ENCODE results near the gene IFFO2. TPM values are rescaled to one million over a fixed set of nuclear protein-coding genes. Genes with fewer than 3 reads are reported as not detected.

The IFFO2 gene
- total RNA-seq, 1 donor = 3.3 TPM

- DNase-seq (ENCODE audit: low read depth) = no peak
- no peak for TF ChIP-seq CTCF (IDR thresholded peaks at IDR 0.05; ENCODE audit: insufficient read depth, low read length)
Measured at GRCh38 chr1:18917071-18917799, 39.2 kb downstream of the IFFO2 start.

GRCh38 chr1:18915341-18915740 is 41.1 kb downstream of the IFFO2 start:
- no peak for TF ChIP-seq CTCF (IDR thresholded peaks at IDR 0.05; ENCODE audit: insufficient read depth, low read length)
- DNase-seq (ENCODE audit: low read depth) = no peak
- H3K4me3 ChIP-seq (ENCODE audit: low read depth, low read length) = no peak overlapping the region

More at GRCh38 chr1:18917071-18917799, 39.2 kb downstream of the IFFO2 start:
- H3K4me3 ChIP-seq (ENCODE audit: low read depth, low read length) = no peak overlapping the region

GRCh38 chr1:18913065-18913835 is 43.2 kb downstream of the IFFO2 start:
- DNase-seq (ENCODE audit: low read depth) = peak; percentile 69
- TF ChIP-seq CTCF (IDR thresholded peaks at IDR 0.05; ENCODE audit: insufficient read depth, low read length) = peak; percentile 99
- H3K4me3 ChIP-seq (ENCODE audit: low read depth, low read length) = no peak overlapping the region

- no peak overlapping the region for H3K4me3 ChIP-seq (ENCODE audit: low read depth, low read length)
- DNase-seq (ENCODE audit: low read depth) = no peak
- TF ChIP-seq CTCF (IDR thresholded peaks at IDR 0.05; ENCODE audit: insufficient read depth, low read length) = no peak
Measured at GRCh38 chr1:18912550-18912949, 43.9 kb downstream of the IFFO2 start.

GRCh38 chr1:18908911-18909771 is 47.3 kb downstream of the IFFO2 start:
- no peak for TF ChIP-seq CTCF (IDR thresholded peaks at IDR 0.05; ENCODE audit: insufficient read depth, low read length)
- H3K4me3 ChIP-seq (ENCODE audit: low read depth, low read length) = no peak overlapping the region
- no peak for DNase-seq (ENCODE audit: low read depth)
